GM12892 (cell line): Measurements from ENCODE around the gene RAPGEF2.

Experiments
- POLR2A ChIP-seq: IDR thresholded peaks from 2 replicates; pipeline ENCODE4 v1.6.1; 2011; ENCODE audit warnings: low read depth, low read length, control low read depth
- POLR2AphosphoS5 ChIP-seq: IDR thresholded peaks from 2 replicates; pipeline ENCODE4 v1.6.1; 2011; ENCODE audit warnings: low read depth, low read length, control low read depth
- TAF1 ChIP-seq: IDR thresholded peaks from 2 replicates; pipeline ENCODE4 v1.6.1; 2011; ENCODE audit warnings: low read depth, mild to moderate bottlenecking, control low read depth, low read length, borderline replicate concordance

DNA sequence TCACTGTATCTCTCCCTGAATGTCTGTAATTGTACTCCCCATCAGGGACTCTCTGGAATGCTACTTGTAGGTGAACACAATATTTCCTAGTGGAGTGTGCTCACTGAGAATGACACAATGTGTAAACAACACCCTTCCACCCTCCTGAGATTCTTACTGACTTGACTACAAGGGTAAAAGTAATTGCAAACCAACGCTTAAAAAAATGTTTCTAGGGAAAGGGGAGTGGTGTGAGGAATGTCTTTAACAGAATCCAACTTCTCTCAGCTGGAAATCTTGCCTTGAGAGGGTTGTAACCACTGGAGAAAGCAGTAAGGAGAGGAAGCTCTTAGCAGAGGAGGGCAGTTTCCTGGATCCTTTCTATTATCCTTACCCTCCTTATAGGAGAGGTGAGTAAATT lies 5.1 kb upstream of the RAPGEF2 start:
- TF ChIP-seq POLR2A (no peak), POLR2AphosphoS5 (no peak), TAF1 (no peak)
